DMS 273 treated with DMSO at 0.1 percent for 48 hours (cell line): ENCODE results near the gene MAPKAP1.

Experiments
- DNase-seq: peaks from one replicate; lab custom pipeline; 2025; lab: John Stamatoyannopoulos, UW

MAPKAP1 gene

GRCh38 chr9:125642311-125642710 is 64.7 kb downstream of the MAPKAP1 start:
- no peak for DNase-seq

- no peak for DNase-seq
Measured at GRCh38 chr9:125639057-125639456, 68.0 kb downstream of the MAPKAP1 start.

GRCh38 chr9:125638239-125639045 is 68.6 kb downstream of the MAPKAP1 start:
- no peak for DNase-seq

GRCh38 chr9:125637241-125637640 is 69.8 kb downstream of the MAPKAP1 start:
- DNase-seq = no peak

GRCh38 chr9:125635888-125636287 is 71.1 kb downstream of the MAPKAP1 start:
- no peak for DNase-seq

- no peak for DNase-seq
Measured at GRCh38 chr9:125634040-125634717, 72.8 kb downstream of the MAPKAP1 start.

GRCh38 chr9:125633116-125633745 is 73.8 kb downstream of the MAPKAP1 start:
- no peak for DNase-seq

GRCh38 chr9:125632321-125633115 is 74.5 kb downstream of the MAPKAP1 start:
- no peak for DNase-seq

GRCh38 chr9:125631391-125632085 is 75.5 kb downstream of the MAPKAP1 start:
- DNase-seq = no peak

- no peak for DNase-seq
Measured at GRCh38 chr9:125630436-125630835, 76.6 kb downstream of the MAPKAP1 start.

- no peak for DNase-seq
Measured at GRCh38 chr9:125629446-125629845, 77.6 kb downstream of the MAPKAP1 start.

- DNase-seq = no peak
Measured at GRCh38 chr9:125626187-125626586, 80.8 kb downstream of the MAPKAP1 start.

GRCh38 chr9:125621170-125621569 is 85.8 kb downstream of the MAPKAP1 start:
- no peak for DNase-seq

- no peak for DNase-seq
Measured at GRCh38 chr9:125620216-125620615, 86.8 kb downstream of the MAPKAP1 start.

GRCh38 chr9:125617087-125617486 is 89.9 kb downstream of the MAPKAP1 start:
- DNase-seq = no peak

GRCh38 chr9:125613141-125613540 is 93.9 kb downstream of the MAPKAP1 start:
- no peak for DNase-seq

- DNase-seq = no peak
Measured at GRCh38 chr9:125612616-125613015, 94.4 kb downstream of the MAPKAP1 start.

GRCh38 chr9:125611121-125611765 is 95.8 kb downstream of the MAPKAP1 start:
- DNase-seq = no peak

GRCh38 chr9:125609744-125610143 is 97.3 kb downstream of the MAPKAP1 start:
- DNase-seq = no peak

GRCh38 chr9:125608489-125609224 is 98.4 kb downstream of the MAPKAP1 start:
- DNase-seq = no peak
